ENCODE data around the gene MRPS15.

The MRPS15 gene

DNA sequence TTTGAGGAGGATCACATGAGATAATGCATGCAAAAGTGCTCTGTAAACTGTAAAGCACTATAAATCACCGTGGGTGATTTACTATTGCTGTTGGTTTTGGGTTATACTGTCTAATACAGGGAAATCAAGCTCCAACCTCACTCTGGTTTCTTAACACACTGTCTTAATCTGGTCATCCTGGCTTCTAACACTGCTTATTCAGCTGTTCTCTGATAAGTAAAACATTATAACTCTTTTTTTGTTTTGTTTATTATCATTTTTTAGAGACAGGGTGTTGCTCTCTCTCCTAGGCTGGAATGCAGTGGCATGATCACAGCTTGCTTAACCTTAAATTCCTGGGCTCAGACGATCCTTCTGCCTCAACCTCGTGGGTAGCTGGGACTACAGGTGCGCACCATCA lies 44.6 kb downstream of the MRPS15 start:
- no peak for DNase-seq (ENCODE audit: low read depth)

DNA sequence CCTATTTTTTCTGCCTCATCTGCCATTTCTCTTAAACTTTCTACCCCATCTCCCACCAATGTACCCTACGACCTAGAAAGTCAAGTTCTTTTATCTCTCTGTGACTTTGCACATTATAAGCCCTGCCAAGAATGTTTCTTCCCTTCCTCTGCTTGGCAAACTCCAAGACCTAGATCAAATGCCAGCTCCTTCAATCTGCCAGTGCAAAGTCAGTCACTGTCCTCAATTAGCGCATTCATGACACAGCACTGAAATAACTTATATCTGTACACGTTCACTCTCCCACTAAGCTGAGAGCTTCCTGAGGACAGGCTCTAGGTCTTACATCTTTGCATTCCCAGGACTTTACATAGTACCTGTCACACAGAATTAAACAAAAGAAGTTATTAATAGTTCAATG lies 45.0 kb downstream of the MRPS15 start:
- DNase-seq (ENCODE audit: low read depth), result no peak

DNA sequence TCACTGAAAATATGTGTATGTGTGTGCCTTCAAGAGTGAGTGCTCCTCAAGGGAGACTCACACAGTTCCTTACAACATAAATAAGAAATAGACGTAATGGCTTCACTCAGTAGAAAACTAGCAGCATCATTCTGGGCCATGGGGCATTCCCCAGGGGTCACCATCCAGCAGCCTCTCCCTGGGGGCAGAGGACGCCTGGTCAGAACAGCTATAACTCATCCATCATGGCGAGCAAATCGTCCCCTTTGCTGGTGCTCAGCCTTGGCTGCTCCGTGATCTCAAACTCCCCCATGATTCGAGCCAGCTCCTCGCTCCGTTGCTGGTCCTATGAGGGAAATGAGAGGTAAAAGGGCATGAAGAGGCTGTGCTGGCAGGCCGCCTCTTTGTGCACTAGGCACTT lies 46.3 kb downstream of the MRPS15 start:
- no peak for DNase-seq (ENCODE audit: low read depth)

GRCh38 chr1:36415661-36416326 lies 48.4 kb downstream of the MRPS15 start:
- no peak for DNase-seq (ENCODE audit: low read depth)

GRCh38 chr1:36414384-36414783 lies 49.8 kb downstream of the MRPS15 start:
- no peak for DNase-seq (ENCODE audit: low read depth)

- DNase-seq (ENCODE audit: low read depth), result no peak
Measured at GRCh38 chr1:36411674-36412648, 52.2 kb downstream of the MRPS15 start.

- no peak for DNase-seq (ENCODE audit: low read depth)
Measured at GRCh38 chr1:36408479-36408878, 55.7 kb downstream of the MRPS15 start.

DNA sequence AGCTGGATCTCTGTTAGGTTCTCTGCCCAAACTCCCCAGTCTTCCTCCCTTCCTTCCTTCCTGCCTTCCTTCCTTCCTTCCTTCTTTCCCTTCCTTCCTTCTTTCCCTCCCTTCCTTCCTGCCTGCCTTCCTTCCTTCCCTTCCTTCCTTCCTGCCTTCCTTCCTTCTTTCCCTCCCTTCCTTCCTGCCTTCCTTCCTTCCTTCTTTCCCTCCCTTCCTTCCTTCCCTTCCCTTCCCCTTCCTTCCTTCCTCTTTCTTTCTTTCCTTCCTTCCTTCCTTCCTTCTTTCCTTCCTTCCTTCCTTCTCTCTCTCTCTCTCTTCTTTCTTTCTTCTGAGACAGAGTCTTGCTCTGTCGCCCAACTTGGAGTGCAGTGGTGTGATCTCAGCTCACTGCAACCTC lies 57.7 kb downstream of the MRPS15 start:
- DNase-seq (ENCODE audit: low read depth), result no peak

Measured in stimulated activated CD8-positive, alpha-beta memory T cell treated with anti-CD3 and anti-CD28 coated beads, Interleukin-4, amount 100 ng/mL, for 24 hours (primary cell).